HG02623 (cell line): ENCODE measurements around the gene CLEC7A.

Source experiments
- ATAC-seq: cut with Tn5 transposase; IDR thresholded peaks from one replicate; pipeline ENCODE4 v1.9.1; 2021; ENCODE audit warnings: moderate library complexity; ENCODE audit not compliant: unreplicated experiment

CLEC7A gene

DNA sequence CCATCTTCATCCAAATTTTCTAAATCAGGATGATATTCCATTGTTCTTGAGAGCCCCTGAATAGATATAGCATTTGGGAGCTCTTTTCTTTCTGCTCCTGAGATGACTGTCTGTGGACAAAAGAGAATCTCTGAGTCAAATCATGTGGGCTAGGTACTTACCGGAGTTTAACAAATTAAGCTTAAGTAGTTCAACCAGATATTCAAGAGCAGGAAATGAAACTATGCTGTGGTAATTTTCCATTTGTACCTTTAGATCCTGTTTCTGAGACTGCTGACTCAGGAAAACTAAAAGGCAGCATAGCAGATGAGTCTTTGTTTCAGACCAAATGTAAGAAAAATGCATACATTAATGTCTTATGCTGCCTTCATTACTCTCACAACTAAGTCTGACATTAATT is at the start of gene CLEC7A:
TSS of gene CLEC7A (minus strand) at position 158 of the 400 bp plus-strand sequence. CDS start at position 41, 117 bp downstream.
- peak; percentile 93 for ATAC-seq

DNA sequence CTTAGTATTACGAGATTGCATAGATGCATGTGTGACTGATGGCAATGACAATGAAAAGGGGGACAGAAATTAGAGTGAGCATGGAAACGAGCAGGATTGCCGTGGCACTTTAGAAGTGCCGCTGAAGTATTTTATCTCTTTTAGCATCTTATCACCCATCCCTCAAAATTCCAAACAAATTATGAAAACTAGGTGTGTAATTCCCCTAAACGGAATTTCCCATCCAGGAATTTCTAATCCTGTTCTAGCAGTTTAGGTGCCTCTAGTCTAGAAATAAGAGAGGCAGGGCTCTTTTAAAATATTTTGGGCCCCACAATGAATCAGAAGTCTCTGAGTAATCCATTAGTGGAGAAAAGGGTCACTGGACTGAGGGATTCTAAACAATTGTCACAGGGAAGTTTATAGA is 49.8 kb upstream of the CLEC7A start:
- ATAC-seq: no peak

GRCh38 chr12:10178821-10179220 is 48.8 kb upstream of the CLEC7A start, which contains the start of gene TMEM52B:
TSS of gene TMEM52B (plus strand) at chr12:10179032. CDS start at chr12:10179575, 543 bp downstream.
- ATAC-seq: no peak

GRCh38 chr12:10175846-10176636 is 46.0 kb upstream of the CLEC7A start:
- no peak for ATAC-seq

GRCh38 chr12:10174986-10175614 is 45.1 kb upstream of the CLEC7A start:
- no peak for ATAC-seq

GRCh38 chr12:10171973-10172728 is 42.2 kb upstream of the CLEC7A start, which contains the start of gene OLR1:
TSS of gene OLR1 (minus strand) at chr12:10172132. CDS start at chr12:10172077, 55 bp downstream.
- no peak for ATAC-seq

GRCh38 chr12:10170216-10170615 is 40.2 kb upstream of the CLEC7A start:
- ATAC-seq: no peak

DNA sequence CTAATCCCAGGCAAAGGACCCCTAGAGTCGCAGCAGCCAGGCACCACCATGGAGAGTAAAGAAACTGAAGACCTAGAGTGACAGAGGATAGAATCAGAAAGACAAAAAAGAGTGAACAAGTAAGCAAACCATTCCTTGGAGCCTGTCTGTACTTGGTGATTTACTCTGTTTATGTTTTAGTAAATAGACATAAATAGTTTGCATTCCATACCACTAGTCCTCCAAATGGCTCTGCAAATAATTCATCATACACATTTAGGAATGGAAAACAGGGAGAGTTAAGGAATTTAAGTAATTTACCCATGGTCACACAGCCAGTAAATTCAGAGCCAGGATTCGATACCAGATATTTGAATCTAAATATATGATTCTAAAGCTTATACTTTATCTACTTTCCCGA is 39.1 kb upstream of the CLEC7A start:
- no peak for ATAC-seq

GRCh38 chr12:10167599-10167998 is 37.6 kb upstream of the CLEC7A start:
- no peak for ATAC-seq

DNA sequence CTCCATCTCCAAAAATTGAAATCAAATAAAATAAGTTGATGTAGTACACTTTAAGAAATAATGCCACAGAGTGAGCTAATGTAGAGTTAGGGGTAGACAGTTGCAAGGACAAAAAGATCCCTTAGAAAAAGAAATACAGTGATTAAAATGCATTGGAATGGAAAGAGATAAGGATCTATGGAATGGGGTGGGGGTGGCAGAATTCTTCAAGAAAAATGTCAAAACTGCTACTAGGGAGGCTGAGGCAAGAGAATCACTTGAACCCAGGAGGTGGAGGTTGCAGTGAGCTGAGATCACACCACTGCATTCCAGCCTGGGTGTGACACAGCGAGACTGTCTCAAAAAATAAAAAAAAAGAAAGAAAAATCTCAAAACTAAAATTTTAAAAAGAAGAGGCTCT is 35.4 kb upstream of the CLEC7A start:
- ATAC-seq: no peak

DNA sequence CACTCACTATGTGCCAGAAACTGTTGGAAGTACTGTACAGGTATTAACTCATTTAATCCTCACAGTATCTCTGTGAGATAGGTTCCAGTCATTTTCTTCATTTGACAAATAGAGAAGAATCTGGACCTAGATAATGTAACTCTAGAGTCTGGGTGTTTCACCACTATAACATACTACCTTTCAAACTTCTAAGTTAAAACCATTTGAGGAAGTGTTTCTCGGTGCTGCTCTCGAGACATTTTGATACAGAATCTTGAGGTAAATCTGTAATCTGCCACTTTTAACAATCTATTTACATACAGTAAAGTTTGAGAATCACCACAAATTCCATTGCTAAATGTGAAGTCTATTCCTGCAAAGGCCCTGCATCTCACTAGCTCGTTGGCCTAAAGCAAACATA is 33.1 kb upstream of the CLEC7A start:
- ATAC-seq: no peak

DNA sequence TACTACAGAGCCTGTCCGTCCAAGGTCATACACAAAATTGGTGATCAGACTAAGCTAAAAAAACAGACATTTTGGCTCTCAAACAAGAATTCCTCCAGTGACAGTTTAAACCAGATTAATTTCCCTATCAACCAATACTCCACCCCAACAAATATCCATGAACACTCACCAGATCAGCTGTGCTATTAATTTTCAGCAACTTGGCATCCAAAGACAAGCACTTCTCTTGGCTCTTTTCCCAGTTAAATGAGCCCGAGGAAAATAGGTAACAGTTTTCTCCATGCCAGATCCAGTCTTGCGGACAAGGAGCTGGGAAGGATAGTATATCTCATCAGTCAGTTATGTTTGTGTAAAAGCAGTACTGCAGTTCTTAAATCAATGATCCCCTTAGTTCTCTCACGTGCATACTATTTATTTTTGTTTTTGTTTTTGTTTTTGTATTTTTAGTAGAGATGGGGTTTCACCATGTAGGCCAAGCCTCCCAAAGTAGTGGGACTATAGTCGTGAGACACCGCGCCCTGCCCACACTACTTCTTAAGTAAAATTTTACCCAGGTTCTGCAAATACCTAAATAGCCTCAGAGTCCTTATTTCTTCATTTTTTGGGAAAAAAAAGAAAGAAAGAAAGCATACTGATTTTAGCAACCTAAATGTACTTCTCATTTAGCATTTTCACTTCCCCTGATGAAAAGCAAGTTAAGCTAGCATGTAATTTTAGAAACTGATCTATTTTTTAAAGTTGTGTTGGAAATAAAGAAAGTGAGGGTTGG is 30.8 kb upstream of the CLEC7A start:
- no peak for ATAC-seq

- no peak for ATAC-seq
Measured at GRCh38 chr12:10159280-10159679, 29.3 kb upstream of the CLEC7A start.

- ATAC-seq: no peak
Measured at GRCh38 chr12:10158406-10158805, 28.4 kb upstream of the CLEC7A start.

DNA sequence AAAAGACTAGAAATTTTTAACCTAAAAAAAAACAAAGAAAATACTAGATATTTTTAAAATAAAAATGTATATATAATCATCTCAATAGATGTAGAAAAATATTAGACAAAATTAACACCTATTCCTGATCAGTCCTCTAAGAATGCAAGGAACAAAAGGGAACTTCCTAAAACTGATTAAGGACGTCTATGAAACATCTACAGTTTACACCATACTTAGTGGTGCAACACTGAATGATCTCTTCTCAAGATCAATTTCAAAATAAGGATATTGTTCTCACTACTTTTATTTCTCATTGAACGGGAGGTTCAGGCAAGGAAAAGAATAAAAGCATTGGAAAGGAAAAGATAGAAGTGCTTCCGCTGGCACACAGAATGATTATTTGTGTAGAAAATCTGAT is 26.0 kb upstream of the CLEC7A start:
- ATAC-seq: no peak

DNA sequence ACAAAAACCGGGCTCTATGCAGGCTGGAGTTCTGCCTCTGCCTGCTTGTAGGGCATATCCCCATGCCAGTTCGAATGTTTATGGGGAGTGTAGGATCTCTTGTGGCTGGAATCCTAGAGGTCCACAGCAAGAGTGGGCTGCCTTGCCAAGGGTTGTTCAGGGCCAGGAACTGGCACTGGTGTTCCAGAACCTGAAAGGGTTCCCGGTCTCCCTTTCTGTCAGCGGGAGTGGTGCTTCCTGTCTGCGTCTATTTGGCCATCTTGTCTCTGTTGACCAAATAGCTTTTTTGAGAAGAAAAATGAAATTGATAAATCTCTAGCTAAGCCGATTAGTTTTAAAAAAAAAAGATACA is 24.1 kb upstream of the CLEC7A start:
- ATAC-seq: no peak

DNA sequence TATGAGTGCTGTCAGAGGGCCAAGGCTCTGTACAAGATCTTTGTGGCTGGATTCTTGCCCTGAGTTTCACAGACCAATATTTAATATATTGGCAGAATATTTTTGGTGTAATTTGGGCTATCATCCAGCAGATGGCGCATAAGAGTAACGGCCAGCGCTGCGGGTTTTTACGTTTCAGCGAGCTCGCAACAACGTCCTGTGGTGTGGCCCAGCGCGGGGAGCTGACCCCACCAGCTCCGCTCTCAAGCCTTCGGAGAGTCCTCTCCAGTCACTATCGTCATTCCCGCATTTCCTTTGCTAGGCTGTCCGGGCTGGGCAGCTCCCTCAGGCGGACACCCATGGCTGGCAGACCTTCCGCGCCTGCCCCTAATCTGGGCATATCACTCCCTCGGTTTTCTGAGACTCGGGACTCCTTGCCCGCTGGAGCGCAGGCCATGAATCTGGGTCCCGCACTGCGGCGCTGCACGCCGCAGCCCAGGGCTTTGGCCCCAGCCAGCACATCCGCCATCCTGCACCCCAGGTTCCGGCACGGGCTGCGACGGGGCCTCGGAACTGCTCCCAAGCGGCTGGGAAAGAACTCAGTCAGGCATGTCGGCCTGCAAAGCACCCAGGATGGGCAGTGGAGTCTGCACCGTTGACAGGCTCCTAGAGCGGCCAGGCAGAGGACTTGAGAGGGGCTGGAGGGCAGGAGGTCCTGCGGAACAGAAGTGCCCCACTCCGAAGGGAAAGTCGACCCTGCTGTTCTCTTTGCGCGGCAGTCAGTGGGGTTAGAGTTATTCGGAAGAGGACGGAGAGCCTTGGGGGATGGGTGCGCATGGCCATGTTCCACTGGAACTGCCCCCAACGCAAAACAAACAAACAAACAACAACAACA is 23.5 kb upstream of the CLEC7A start:
- ATAC-seq: no peak

GRCh38 chr12:10151621-10152020 is 21.6 kb upstream of the CLEC7A start:
- no peak for ATAC-seq

GRCh38 chr12:10147714-10148403 is 17.9 kb upstream of the CLEC7A start:
- peak; percentile 48 for ATAC-seq
